GM12891 (cell line): ENCODE data around the gene COL6A2.

ENCODE experiments used
- PAX5 ChIP-seq: IDR thresholded peaks from 2 replicates; pipeline ENCODE4 v1.6.1; 2011; ENCODE audit warnings: low read length, moderate library complexity, mild to moderate bottlenecking; ENCODE audit not compliant: insufficient read depth, severe bottlenecking
- POLR2A ChIP-seq: IDR thresholded peaks from 2 replicates; pipeline ENCODE4 v1.6.1; 2011; ENCODE audit warnings: low read depth, low read length, control low read depth
- POLR2AphosphoS5 ChIP-seq: IDR thresholded peaks from 2 replicates; pipeline ENCODE4 v1.6.1; 2011; ENCODE audit warnings: low read depth, low read length, control low read depth
- SPI1 ChIP-seq: IDR thresholded peaks from 2 replicates; pipeline ENCODE4 v1.6.1; 2011; ENCODE audit warnings: low read depth, low read length, control low read depth
- TAF1 ChIP-seq: IDR thresholded peaks from 2 replicates; pipeline ENCODE4 v1.6.1; 2011; ENCODE audit warnings: low read depth, low read length, control low read depth

- TF ChIP-seq POLR2A (no peak), TAF1 (no peak), POLR2AphosphoS5 (no peak), SPI1 (no peak), PAX5 (no peak)
These were observed 38.9 kb downstream of the COL6A2 start for GRCh38 chr21:46136739-46137349.
